HG02571 (cell line): ENCODE data around the gene ERCC4.

Experiments used
- ATAC-seq: cut with Tn5 transposase; IDR thresholded peaks from one replicate; pipeline ENCODE4 v1.9.1; 2021; ENCODE audit warnings: mild to moderate bottlenecking, moderate library complexity; ENCODE audit not compliant: unreplicated experiment

Gene ERCC4

DNA sequence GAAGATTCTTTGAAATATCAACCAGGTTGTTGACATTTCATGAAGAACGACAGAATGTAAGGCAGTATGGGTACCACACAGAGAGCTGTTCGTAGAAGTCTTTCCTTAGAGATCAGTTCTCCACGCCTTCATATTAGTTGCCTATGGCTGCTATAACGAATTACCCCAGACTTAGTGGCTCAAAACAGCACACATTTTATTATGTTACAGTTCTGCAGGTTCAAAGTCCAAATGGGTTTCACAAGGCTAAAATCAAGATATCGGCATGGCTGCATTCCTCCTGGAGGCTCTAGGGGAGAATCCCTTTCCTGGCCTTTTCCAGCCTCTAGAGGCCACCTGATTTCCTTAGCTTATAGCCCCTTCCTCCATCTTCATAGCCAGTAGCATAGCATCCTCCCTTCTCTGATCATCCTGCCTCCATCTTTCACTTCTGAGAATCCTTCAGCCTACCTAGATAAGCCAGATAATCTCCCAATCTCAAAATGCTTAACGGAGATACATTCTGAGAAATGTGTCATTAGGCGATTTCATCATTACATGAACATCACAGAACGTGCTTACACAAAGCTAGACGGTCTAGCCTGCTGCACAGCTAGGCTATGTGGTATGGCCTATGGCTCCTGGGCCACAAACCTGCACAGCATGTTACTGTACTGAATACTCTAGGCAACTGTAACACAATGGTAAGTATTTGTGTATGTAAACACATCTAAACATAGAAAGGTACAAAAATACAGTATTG is 26.0 kb downstream of the ERCC4 start:
- no peak for ATAC-seq

DNA sequence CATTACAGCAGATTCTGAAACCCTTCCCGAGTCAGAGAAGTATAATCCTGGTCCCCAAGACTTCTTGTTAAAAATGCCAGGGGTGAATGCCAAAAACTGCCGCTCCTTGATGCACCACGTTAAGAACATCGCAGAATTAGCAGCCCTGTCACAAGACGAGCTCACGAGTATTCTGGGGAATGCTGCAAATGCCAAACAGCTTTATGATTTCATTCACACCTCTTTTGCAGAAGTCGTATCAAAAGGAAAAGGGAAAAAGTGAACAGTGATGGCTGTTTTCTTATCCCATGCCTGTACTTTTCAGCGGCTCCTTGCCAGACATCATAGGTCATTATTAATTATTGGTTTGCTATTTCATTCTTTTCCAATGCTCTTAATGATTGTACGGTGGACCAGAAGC is 28.1 kb downstream of the ERCC4 start:
- no peak for ATAC-seq

DNA sequence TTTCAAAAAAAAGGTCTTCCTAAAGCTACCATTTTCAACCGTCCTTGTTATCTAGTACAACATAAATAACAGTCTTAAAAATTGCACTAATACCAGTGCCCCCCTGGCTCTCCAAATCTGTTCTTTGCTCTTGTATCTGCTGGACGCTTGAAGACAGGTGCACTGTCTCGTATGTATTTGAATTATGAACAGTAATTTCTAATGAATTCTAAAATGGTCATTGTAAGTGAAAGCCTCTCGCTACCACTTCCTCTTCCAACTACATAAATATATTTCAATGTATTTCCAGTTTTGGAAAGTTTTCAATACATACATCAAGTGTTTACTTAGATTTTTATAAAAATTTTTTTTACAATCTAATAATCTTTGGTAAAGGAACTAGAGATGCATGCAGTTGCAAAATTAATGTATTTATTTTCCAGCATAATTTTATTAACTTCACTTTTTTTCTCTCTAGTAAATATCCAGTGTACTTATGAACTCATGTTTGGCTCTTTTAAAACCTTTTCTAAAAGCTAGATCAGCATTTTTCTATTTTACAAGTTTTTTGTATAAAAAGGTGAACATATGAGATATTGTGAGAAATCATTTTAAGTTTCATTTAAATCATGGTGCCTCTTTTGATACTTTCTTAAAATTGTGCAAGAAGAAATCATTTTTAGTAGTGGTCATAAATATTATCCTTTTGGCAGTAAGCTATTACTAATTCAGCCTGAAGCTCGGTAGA is 31.0 kb downstream of the ERCC4 start:
- no peak for ATAC-seq

DNA sequence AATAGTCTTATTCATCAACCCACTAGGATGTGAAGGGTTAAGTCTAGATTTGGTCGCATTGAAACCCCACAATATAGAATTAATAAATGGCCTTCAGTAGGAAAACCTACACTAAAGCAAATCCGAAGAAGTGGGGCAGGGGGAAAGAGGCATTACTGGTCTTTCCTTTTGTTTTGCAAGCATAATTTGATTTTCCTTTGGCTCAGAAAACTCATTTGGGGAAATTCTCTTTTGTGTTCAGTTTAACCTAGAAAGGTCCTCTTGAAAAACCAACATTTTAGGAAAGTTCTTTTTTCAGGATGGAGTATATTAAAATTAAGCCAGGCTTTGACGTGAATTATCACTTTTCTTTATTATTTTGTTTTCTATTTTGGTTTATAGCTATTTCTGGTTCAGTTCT is 31.7 kb downstream of the ERCC4 start:
- no peak for ATAC-seq

DNA sequence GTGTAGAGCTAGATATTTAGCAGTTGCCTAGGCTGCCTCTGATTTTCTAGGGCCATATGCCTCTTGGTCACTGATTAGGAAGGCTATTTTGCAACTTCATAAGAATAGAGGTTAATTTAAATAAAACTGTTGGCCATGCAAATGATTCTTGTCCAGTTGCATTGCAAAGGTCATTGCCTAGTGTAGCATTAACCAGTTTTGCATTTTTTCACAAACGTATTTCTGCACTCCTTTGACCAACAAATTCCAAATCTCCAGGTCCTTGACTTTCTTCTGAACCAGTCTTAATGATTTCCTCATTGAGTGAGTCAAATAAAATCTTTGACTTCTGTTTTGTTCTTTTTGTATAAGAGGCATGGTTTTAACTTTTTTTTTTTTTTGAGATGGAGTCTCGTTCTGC is 33.5 kb downstream of the ERCC4 start:
- no peak for ATAC-seq

DNA sequence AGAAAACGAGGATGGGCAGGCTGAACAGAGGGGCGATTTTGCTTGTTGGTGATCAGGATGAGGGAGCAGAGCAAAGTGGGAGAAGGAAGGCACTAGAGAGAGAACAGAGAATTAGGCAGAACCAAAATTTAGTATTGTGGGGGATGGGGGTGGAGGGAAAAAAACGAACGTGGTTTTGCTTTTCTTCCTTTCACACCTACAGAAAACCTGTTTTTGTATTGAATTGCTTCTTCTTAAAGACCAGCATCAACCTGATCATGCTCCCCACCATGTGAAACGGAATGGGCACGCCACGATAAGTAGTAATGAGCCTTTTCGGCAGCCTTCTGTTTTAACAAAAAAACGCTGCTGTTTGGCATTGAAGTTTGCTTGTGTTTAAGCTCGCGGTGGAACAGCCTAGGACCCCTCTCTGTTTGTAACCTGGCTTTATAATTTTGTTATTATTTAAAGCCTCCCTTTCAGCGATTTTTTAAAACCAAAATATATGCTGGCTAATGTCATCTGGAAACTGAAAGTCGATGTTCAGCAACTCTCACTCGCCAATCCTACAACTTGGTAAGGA is 36.8 kb downstream of the ERCC4 start:
- no peak for ATAC-seq

DNA sequence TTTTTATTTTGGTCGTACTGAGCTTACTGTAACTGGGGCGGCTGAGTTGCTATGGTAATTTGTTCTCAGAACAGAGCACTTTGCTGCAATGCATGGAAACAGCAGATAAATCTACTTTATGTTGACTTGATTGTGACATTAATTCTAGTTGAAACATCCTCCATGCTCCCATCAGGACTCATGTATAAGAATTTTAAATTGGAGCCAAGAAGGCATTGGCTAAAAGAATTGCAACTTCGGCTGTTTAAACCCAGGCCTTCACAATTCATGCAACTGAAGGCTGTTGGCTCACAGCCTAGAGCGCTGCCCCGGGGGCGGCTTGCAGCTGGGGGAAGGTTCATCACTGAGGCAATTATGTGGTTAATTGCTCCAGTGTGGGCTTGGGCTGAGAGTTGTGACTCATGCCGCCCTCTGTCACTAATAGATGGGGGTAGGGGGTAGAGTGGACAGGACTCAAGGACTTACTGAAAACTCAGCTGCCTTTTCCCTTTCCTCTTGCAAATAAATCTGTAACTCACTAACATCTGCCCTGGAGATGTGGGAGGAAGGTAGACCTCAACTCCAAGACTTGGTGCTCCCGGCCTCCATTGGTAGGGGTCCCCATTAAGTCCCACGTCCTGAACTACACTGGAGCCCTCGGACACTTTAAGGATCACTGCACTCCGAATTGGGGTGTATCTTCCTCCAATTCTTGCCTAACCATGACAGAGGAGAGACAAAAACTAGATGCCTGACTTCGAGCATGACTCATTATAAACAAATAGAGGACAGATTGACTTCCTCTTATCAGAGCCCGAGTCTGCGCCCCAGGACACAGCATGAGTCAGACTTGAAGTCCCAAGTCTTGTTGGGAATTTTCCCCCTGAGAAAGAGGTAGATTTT is 37.5 kb downstream of the ERCC4 start:
- peak; percentile 67 for ATAC-seq

DNA sequence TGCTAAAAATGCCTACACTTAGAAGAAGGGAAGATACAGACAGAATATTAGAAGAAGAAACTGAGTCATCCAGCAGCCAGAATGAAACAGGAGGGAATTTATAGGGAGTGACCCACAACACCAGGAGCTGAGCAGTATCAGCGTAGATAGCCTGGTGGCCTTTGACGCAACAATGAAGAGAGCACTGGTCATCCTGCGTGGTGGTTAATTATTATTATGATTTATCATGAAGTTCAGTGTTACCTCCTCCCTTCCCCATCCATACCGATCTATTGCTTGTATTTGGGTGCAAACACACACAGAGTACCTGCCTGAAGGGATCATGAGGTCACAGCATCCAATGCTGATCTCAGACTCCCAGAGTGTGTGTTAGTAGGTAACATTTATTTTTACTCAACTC is 38.5 kb downstream of the ERCC4 start:
- no peak for ATAC-seq

DNA sequence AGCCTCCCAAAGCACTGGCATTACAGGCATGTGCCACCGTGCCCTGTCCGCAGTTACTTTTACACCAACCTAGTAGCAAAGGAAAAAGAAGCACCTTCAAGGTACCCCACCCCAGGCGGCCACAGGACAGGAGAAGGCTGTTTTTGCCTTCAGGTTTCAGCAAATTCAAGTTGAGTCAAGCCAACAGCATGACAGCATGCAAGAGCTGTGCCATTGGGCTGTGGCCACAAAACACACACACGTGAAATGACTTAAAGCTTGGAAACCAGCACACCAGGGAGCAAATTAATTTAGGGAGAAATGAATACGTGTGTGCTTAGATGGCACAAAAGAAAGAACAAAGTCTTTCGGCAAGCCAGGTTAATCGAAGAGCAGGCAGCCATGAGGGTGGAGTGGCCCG is 39.7 kb downstream of the ERCC4 start:
- no peak for ATAC-seq

DNA sequence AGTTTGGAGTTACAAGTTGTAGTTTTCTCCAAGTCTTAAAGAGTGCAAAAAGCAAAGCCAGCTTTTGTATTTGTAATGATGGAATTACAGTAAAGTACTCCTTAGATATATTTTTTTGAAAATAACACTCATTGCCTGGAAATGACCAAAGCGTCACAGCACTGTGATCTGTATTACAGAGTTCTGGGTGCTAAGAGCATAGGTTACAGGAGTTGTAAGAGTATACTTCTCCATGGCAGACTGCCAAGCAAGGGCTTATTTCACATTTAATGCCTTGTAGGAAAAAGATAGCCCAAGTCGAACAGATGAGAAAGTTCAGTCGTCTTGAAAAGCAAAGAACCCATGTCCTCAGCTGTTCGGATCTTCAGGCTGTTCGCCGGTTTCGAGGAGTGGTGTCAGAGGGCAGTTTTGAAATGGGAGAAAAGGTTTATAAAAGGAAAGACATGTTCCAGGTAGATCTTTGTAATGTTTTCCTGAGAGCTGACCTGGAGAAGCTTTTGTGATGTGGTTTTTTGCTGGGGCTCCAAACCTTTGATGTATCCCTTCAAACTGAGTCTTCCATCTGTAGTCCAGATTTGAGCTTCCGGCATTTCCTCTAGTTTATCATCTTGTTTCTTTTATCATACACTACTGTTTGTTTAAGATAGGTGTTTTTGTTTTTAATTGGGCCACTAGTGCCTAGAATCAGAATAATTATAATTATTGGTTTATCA is 41.3 kb downstream of the ERCC4 start:
- no peak for ATAC-seq

DNA sequence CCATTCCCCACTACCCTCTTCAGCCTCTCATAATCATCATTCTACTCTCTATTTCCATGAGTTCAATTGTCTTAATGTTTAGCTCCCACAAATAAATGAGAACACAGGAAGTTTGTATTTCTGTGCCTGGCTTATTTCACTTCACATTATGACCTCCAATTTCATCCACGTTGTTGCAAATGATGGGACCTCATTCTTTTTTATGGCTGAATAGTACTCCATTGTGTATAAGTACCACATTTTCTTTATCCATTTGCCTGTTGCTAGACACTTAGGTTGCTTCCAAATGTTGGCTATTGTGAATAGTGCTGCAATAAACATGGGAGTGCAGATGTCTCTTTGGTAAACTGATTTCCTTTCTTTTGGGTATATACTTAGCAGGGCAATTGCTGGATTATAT is 42.3 kb downstream of the ERCC4 start:
- ATAC-seq = no peak

DNA sequence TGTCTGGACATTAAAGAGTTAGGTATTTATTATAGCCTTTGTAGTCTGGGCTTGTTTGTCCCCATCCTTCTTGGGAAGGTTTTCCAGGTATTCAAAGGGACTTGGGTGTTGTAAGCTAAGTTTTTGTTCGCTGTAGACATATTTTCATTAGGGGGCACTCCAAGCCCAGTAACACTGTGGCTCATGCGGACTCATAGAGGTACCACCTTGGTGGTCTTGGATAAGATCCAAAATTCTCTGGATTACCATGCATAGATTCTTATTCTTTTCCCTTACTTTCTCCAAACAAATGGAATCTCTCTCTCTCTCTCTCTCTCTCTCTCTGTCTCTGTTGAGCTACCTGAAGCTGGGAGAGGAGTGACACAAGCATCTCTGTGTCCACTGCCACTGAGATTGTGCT is 48.9 kb downstream of the ERCC4 start:
- ATAC-seq = no peak

DNA sequence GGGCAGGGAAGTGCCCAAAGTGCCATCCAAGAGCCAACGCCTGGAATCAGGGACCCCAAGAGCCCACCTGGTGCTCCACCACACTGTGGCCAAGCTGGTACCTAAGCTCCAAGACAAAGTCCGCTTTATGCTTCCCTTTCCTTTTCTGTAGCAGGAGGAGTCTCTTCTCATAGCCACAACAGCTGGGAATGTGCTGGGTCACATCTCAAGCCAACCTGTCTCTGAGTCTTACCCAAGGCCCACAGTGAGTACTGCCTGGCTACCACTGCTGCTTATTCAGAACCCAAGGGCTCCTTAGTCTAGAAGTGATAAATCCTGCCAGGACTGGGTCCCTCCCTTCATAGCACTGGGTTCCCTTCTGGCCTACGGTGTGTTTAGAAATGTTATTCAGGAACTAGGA is 49.8 kb downstream of the ERCC4 start:
- ATAC-seq = no peak

DNA sequence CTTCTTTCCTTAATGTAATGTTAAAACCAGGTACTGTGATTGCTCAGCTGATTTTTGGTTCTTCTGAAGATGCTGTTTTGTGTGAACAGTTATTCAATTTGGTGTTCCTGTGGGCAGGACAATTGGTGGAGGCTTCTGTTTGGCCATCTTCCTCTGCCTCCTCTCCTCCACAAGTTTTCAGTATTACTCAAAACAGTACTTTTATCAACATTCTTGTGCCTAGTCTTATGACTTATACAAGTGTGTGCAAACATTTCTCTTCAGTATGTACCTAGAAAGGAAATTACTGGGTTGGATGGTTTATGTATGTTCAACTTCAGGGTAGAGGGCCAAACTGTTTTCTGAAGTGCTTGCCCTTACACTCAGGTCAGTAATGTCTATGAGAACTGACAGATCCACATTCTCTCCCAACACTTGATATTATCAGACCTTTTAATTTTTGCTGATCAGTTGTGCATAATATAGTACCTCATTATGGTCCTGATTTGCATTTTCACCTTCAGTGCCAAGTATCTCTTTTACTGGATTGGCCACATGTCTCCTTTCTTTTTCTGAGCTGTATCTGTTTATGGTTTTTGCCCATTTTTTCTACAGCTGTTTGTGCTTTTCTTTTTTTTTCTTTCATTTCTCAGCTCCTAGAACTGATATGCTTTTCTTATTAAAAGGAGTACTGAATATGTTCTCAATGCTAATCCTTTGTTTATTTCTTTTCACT is 50.9 kb downstream of the ERCC4 start:
- no peak for ATAC-seq

DNA sequence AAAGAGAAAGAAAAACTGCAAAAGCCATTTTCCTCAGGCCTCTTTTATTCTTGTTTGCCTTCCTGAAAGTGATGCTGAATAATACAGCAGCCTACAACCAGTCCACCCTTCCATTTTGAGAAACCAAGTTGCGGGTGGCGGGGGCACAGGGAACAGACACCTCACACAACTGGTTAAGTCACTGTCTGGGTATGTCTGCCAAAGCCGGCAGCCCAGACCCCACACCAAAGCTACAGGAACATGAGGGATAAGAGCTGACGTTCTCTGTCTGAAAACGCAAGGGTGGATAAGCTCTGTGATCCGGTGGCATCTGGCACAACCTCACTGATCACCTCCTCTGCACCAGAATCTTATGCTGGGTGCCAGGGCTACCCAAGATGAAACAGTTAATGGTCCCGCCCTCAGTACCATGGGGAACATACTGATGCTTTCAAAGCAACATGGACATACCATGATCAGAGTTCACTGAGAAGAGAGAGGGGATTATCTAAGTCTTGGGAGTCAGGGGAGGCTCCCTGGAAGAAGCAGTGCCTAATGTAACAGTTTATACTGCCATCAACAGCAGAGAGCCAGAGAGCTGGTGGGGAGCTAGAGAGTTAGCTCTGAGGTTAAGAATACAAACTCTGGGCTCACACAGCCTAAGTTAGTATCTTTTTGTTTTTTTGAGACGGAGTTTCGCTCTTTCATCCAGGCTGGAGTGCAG is 53.5 kb downstream of the ERCC4 start:
- no peak for ATAC-seq

DNA sequence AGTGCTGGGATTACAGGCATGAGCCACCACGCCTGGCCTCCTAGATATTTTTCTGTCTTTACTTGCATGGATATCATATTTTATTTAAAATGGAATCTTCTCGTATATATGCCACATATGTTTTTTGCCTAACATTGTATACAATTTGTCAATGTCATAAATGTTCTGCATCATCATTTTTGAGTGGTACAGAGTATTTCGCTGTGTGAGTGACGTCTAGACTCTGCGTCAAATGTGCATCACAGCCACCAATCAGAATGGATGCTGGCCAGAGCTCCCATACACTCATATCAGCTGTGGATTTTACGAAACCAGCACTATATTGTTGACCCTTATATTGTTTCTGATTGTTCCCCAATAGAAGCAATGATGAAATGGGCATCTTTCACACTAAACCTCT is 57.2 kb downstream of the ERCC4 start:
- no peak for ATAC-seq

DNA sequence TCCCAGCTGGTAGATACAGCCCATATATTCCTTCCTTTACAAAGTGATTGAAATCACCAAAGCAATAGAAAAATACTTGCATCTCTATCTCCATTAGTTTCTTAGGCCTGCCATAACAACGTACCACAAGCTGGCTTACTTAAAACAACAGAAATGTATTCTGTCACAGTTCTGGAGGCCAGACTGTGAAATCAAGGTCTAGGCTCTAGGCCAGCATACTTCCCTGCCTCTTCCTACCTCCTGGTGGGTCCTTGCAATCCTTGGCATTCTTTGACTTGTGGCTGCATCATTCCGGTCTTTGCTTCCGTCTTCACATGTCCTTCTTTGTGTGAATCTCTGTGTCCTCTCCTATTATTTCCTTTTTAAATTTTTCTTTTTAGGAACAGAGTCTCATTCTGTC is 62.5 kb downstream of the ERCC4 start:
- no peak for ATAC-seq

DNA sequence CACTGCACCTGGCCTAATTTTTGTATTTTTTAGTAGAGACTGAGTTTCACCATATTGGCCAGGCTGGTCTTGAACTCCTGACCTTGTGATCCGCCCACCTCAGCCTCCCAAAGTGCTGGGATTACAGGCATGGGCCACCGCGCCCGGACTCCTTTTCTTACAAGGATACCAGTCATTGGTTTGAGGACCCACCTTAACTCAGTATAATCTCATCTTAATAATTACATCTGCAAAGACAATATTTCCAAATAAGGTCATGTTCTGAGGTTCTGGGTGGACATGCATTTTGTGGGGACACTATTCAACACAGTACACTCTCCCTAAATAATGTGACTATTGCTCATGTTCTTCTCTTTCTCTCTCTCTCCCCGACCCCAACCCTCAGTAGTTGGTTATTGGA is 63.7 kb downstream of the ERCC4 start:
- no peak for ATAC-seq

DNA sequence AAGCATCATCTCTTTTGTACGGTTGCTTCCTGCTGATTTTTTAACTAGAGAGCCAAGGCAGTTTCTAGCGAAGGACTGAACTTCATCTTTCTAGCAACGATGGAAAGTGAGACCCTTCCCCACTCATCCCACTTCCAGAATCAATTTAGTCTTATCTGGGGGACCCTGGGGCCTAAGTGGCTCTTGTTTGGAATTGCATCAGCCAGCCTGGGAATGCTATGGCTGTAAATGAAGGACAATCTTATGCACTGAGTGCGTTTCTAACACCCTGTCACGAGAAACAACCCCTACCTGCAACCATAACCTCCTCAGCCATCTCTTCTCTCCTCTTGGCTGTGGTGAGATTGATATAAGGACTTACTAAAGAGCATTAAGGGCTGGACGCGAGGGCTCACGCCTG is 64.8 kb downstream of the ERCC4 start:
- no peak for ATAC-seq

DNA sequence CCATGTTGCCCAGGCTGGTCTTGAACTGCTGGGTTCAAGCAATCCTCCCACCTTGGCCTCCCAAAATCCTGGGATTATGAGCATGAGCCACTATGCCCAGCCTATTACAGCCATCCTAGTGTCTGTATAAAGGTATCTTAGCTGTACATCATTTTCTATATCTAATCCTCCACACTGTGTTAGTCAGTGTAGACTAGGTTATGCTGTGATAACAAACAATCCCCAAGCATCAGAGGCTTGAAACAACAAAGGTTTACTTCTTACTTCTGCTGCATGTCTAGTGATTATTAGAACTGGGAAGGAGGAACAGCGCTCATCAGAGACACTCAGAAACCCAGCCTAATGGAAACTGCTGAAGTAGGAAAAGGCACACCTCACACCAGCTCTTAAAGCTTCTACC is 68.1 kb downstream of the ERCC4 start:
- ATAC-seq = no peak
